SH-SY5Y (cell line): ENCODE data around the gene HAVCR2.

Experiments used
- GATA2 ChIP-seq: IDR thresholded peaks from 2 replicates; pipeline ENCODE4 v1.6.1; 2011; ENCODE audit warnings: mild to moderate bottlenecking, low read depth, low read length
- GATA3 ChIP-seq: IDR thresholded peaks from 2 replicates; pipeline ENCODE4 v1.6.1; 2011; ENCODE audit warnings: low read depth, mild to moderate bottlenecking, low read length, moderate library complexity

- TF ChIP-seq GATA3 (no peak), GATA2 (no peak)
Measured at GRCh38 chr5:157155297-157155696, 46.5 kb upstream of the HAVCR2 start.
